Measurements from ENCODE around the gene NMUR1. TPM values are rescaled to one million over a fixed set of nuclear protein-coding genes. Genes with fewer than 3 reads are reported as not detected.

NMUR1 gene
- total RNA-seq, 1 donor from 2014 or later: 0.10 TPM

GRCh38 chr2:231526341-231527090 lies 3.7 kb downstream of the NMUR1 start:
- H3K27me3 Mint-ChIP-seq: peaks cover 24% of the 10 kb centered on the region
- DNase-seq (ENCODE audit: extremely low spot score, unreplicated experiment): no peak
- H3K4me1 Mint-ChIP-seq (ENCODE audit: unreplicated experiment): no peaks in the 10 kb centered on the region
- H3K27ac Mint-ChIP-seq: no peak overlapping the region
- TF ChIP-seq, protein P1, sequence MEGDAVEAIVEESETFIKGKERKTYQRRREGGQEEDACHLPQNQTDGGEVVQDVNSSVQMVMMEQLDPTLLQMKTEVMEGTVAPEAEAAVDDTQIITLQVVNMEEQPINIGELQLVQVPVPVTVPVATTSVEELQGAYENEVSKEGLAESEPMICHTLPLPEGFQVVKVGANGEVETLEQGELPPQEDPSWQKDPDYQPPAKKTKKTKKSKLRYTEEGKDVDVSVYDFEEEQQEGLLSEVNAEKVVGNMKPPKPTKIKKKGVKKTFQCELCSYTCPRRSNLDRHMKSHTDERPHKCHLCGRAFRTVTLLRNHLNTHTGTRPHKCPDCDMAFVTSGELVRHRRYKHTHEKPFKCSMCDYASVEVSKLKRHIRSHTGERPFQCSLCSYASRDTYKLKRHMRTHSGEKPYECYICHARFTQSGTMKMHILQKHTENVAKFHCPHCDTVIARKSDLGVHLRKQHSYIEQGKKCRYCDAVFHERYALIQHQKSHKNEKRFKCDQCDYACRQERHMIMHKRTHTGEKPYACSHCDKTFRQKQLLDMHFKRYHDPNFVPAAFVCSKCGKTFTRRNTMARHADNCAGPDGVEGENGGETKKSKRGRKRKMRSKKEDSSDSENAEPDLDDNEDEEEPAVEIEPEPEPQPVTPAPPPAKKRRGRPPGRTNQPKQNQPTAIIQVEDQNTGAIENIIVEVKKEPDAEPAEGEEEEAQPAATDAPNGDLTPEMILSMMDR (conservative IDR thresholded peaks at IDR 0.05): no peak
- no peaks in the 10 kb centered on the region for H3K36me3 Mint-ChIP-seq
- H3K9me3 Mint-ChIP-seq: no peaks in the 10 kb centered on the region
- no peak overlapping the region for H3K4me3 Mint-ChIP-seq

- no peak for DNase-seq (ENCODE audit: extremely low spot score, unreplicated experiment)
- no peak overlapping the region for H3K27ac Mint-ChIP-seq
- peaks cover 5% of the 10 kb centered on the region for H3K4me1 Mint-ChIP-seq (ENCODE audit: unreplicated experiment)
- no peaks in the 10 kb centered on the region for H3K9me3 Mint-ChIP-seq
- no peaks in the 10 kb centered on the region for H3K36me3 Mint-ChIP-seq
- TF ChIP-seq, protein P1 (conservative IDR thresholded peaks at IDR 0.05): no peak
- H3K27me3 Mint-ChIP-seq: peaks cover 15% of the 10 kb centered on the region
- H3K4me3 Mint-ChIP-seq: no peak overlapping the region
Observed at GRCh38 chr2:231525248-231526163, 4.7 kb downstream of the NMUR1 start.

- DNase-seq (ENCODE audit: extremely low spot score, unreplicated experiment): no peak
- Mint-ChIP-seq H3K27me3 (peaks cover 13% of the 10 kb centered on the region), H3K9me3 (no peaks in the 10 kb centered on the region), H3K36me3 (no peaks in the 10 kb centered on the region), H3K27ac (no peak overlapping the region), H3K4me1 (ENCODE audit: unreplicated experiment) (peaks cover 5% of the 10 kb centered on the region), H3K4me3 (no peak overlapping the region)
- TF ChIP-seq, protein P1 (conservative IDR thresholded peaks at IDR 0.05): no peak
Observed at GRCh38 chr2:231524477-231525247, 5.6 kb downstream of the NMUR1 start.

DNA sequence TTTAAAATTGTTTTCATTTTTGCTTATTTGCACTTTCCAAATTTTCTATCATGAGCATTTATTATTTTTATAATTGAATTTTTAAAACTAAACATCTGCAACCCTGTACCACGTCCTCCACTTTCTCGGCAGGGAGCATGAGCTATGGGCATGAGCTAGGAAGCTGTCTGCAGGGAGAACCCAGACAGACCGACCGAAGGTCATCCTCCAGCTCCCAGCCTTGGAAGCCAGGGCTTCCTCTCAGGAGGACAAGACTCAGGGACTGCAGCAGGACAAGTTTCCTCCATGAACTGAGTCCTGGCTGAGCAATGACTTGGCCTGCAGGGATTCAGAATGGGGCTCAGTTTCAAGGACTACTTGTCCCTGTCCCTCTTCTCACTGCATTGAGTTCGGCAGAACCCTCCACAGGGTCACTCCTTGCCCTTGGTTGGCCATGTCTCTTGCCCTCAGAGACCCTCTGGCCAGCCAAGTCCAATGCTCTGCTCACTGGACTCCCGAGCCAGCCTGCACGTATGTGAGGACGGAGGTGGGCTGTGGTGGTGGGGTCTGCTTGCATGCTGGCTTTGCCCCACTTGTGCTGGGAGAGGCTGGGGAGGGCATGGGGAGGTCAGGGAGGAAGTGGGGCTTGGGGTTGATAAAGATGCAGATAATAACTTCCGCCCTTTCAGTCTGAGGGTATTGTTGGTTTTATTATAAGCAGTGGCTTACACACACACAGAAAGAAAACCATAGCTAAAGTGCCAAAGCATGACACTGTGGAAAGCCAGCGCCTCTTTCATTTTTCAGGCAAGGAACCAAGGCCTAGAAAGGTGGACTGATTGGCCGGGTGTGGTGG lies 6.6 kb downstream of the NMUR1 start:
- Mint-ChIP-seq H3K4me1 (ENCODE audit: unreplicated experiment) (peaks cover 15% of the 10 kb centered on the region), H3K4me3 (no peak overlapping the region), H3K27ac (no peak overlapping the region), H3K27me3 (peaks cover 3% of the 10 kb centered on the region), H3K36me3 (no peaks in the 10 kb centered on the region), H3K9me3 (no peaks in the 10 kb centered on the region)
- no peak for DNase-seq (ENCODE audit: extremely low spot score, unreplicated experiment)
- TF ChIP-seq, protein P1 (conservative IDR thresholded peaks at IDR 0.05): no peak
